IPS-NIHi7 (cell line): ENCODE data around the gene PAGR1.

Experiments used
- DNase-seq: peaks from one replicate; pipeline ENCODE4 v3.0.0; 2012; ENCODE audit warnings: mixed read lengths; ENCODE audit errors: extremely low spot score

The PAGR1 gene

DNA sequence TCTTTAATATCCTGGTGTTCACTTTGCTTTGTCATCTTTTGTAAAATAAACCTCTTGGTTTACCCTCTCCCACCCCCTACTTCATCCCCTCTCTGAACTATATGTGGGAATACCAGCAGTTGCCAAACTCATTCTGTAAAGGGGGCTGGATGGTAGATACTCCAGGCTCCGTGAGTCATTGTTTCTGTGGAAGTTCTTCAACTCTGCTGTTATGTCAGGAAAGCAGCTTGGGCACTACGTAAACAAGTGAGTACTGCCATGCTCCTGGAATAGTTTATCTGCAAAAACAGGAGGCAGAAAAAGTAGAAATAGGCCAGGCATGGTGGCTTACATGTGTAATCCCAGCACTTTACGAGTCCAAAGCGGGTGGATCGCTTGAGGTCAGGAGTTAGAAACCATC, 21.9 kb downstream of the PAGR1 start:
- no peak for DNase-seq

DNA sequence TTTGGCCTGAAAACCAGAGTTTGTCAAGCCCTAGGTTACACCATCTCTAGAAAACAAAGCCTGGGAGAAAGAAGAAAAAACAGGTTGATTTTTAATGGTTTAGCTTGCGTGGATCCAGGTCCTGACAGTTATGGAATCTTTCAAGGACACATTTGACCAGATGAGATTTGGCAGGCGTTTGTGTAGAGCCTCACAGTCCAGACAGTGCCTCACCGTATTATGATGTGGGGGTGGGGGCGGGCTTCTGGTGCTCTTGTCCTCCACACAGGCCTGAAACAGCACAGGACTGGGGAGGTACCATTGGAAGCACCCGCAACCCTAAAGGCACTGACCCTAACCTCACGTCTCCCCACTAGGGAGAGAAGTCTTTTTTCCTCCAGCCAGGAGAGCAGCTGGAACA, 23.9 kb downstream of the PAGR1 start:
- no peak for DNase-seq

DNA sequence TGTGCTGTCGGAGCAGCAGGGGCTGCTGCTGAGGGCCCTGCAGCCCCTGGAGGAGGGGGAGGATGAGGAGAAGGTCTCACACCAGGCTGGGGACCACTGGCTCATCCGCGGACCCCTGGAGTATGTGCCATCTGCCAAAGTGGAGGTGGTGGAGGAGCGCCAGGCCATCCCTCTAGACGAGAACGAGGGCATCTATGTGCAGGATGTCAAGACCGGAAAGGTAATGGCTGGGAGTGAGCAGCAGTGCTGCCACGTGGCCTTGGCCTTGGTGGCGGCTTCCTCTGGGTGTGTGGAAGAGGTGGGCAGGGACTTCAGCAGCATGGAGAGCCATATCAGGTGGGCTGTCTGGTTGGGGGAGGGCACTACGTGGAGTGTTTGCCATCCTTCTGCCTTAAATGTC, 24.3 kb downstream of the PAGR1 start:
- no peak for DNase-seq

DNA sequence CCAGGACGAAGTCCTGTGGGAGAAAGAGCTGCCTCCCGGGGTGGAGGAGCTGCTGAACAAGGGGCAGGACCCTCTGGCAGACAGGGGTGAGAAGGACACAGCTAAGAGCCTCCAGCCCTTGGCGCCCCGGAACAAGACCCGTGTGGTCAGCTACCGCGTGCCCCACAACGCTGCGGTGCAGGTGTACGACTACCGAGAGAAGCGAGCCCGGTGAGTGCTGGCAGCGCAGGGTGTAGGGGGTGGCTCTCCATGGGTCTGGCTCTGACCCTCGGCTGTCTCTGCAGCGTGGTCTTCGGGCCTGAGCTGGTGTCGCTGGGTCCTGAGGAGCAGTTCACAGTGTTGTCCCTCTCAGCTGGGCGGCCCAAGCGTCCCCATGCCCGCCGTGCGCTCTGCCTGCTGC, 25.7 kb downstream of the PAGR1 start:
- no peak for DNase-seq

DNA sequence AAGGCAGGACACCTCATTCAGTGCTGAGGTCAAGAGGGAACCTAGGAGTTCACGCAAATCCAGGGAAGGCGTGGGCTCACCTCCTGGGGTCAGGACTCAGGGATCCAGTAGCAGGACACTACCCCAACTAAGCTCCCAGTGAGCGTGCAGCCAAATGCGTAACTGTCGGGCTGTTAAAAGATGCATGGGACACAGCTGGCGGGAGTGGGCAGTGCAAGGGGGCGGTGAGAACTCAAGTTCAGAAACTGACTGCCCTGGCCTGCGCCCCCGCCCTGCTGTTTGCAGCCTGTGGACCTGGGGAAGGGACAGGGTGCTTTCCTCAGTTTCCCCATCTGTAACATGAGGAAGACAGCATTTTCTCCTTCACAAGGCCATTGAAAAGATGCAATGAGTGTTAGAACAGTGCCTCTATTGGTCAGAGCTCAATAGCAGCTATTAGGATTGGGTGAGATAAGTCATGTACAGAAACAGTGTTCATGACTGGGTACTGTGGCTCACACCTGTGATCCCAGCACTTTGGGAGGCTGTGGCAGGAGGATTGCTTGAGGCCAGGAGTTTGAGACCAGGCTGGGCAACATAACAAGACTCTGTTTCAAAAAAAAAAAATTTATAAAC, 26.9 kb downstream of the PAGR1 start:
- DNase-seq: no peak

DNA sequence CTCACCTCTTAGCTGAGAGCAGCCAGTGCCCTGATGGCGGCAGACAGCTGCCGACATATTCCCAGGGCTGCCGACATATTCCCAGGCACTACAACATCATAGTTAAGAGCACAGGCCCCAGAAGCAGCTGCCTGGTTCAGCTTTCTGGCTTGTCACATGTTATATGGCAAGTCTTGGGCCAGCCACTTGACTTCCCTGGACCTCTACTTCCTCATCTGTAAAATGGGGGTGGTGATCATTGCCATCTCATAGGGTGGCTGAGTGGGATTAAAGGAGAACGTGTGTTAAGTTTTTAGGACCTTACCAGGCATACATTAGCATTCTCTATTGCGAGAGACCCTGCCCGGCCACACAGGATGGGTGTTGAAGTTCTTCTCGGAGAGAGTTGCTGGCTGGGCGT, 28.0 kb downstream of the PAGR1 start:
- DNase-seq: no peak

DNA sequence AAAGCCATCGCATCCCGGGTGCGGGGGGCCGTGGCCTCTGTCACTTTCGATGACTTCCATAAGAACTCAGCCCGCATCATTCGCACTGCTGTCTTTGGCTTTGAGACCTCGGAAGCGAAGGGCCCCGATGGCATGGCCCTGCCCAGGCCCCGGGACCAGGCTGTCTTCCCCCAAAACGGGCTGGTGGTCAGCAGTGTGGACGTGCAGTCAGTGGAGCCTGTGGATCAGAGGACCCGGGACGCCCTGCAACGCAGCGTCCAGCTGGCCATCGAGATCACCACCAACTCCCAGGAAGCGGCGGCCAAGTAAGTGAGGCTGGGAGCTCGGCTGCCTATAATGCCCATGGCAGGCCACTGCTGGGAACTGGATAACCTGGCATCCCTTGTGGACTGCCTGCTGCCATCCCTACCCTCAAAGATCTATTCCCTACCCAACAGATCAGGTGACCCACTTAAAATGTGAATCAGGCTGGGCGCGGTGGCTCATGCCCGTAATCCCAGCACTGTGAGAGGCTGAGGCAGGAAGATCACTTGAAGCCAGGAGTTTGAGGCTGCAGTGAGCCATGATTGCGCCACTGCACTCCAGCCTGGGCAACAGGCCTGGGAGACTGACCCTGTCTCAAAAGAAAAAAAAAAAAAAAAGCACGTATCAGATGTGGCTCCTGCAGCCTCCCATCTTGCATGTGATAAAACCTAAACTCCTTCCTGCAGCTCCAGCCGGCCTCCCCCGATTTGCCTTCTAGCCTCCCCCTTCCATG, 28.8 kb downstream of the PAGR1 start:
- DNase-seq: no peak

DNA sequence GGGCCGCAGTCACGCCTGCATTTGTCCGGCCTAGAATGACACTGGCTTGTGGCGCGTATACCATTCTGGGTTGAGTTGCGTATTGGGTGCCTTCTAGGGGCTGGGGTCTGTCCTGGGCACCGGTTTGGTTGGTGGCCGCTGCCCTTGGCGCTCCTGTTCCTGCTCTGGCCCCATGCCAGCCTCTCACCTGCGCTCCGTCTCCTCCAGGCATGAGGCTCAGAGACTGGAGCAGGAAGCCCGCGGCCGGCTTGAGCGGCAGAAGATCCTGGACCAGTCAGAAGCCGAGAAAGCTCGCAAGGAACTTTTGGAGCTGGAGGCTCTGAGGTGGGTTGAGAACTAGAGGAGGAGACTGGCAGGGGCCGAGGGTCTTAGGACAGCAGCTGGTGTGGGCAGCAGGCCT, 29.7 kb downstream of the PAGR1 start:
- no peak for DNase-seq

DNA sequence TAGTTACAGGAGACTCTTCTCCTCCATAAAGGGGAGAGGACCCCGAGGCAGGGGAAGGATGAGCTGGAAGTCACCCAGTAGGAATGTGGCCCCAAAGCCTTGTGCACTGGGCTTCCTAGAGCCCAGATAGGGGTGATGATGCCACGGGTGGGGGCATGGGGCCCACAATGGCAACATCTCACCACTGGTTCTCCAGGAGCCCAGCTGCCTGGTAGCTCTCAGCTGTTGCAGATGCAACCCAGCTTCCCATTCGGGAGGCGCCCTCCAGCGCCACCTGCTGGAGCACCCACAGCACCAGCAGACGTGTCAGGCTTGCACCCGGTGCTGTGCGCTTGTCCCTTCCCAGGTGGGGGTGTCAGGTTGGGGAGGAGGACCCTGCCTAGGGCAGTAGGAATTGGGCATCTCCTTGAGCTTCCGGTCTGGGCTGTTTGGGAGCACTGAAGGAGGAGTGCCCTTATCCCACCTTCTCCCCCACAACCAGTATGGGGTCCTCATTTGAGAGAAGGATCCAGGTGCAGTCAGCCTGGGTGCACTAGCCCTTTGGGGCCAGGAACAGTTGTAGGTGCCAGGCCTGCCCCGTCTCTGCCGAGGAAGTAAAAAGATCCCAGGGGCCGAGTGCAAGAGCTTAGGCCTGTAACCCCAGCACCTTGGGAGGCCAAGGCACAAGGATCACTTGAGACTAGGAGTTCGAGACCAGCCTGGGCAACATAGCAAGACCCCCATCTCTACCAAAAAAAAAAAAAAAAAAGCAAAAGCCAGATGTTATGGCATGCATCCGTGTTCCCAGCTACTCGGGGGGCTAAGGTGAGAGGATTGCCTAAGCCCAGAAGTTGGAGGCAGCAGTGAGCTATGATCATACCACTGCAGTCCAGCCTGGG, 32.7 kb downstream of the PAGR1 start:
- peak; percentile 88 for DNase-seq

DNA sequence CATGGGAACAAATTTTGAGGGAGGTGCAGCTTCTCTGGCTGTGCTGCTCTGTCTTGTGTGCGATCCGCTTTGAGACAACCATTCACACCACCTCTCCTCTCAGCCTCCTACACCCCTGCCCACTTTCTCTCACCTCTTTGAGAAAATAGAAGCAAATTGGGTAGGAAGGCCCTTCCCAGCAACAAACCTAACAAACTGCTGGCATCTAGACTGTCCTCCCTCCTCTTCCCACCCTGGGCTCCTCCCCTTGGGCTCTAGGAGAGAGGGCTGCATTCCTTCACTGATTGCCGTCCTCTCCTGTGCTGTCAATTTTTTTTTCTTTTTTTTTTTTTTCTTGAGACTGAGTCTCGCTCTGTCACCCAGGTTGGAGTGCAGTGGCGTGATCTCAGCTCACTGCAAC, 33.6 kb downstream of the PAGR1 start:
- peak; percentile 67 for DNase-seq

DNA sequence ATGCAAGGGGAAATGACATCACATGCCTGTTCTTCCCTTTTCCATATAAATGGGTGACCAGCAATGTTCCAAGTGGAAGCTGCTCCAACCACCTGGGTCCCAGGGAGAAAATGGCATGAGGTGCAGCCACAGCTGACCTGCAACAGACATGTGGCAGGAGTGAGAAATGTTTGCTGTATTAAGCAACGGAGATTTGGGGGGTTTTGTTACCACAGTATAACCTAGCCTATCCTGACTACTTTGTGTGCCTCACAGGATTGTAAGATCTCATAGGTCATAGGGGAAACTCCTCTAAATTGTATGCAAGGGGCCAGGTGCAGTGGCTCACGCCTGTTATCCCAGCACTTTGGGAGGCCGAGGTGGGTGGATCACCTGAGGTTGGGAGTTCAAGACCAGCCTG, 35.0 kb downstream of the PAGR1 start:
- DNase-seq: no peak

DNA sequence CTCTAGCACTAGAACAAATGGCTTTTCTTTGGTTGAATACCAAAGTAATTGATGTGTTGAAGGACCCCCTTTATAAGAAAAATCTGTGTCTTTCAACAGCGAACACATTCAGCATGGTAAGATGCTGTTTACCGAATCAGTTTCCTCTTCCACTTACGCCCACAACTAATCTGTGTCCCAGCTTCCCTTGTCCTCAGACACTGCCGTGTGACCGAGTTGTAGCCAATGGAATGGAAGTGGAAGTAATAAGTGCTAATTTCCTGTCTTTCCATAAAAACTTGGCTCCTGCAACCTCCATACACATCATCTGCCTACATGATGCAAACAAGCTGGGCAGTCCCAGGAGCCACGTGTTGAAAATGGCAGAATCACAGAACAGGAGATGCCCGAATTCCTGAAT, 36.7 kb downstream of the PAGR1 start:
- no peak for DNase-seq

DNA sequence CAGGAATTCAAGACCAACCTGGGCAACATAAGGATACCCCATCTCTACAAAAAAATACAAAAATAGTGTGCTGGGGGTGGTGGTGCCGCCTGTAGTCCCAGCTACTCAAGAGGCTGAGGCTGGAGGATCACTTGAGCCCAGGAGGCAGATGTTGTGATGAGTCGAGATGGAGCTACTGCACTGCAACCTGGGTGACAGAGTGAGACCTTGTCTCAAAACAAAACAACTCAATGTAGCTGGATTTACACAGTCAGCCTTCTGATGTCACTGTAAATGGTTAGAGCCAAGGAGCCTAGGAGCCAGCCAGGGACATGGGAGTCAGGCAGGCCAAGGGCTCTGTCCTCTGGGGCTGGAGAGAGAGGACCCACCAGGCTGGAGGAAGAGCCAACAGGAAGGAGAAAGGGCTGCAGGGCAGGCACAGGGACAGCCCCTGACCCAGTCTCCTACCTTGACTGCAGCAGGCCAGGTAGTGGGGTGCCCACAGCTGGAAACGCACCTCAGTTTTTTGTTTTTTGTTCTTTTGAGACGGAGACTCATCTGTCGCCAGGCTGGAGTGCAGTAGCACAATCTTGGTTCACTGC, 38.7 kb downstream of the PAGR1 start:
- no peak for DNase-seq

DNA sequence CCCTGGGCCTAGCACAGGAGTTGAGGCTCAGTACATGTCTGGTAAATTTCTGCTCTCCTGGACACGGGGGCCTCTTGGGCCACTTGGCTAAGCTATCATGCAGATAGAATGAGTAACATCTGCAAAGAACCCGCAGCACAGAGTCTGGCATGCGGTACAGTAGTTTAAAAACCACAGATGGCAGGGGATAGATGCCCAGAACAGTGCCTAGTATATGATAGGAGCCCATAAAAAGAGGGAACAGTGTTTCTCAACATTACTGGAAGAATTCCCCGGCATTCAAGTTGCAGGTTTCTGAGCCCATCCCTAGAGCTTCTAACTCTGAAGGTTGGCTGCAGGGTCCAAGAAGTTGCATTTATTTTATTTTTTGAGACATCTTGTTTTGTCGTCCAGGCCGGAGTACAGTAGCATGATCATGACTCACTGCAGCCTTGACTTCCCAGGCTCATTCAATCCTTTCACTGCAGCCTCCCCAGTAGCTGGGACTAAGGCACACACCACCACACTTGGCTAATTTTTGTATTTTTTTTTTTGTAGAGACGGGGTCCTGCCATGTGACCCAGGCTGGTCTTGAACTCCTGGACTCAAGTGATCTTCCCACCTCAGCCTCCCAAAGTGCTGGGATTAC, 41.3 kb downstream of the PAGR1 start:
- no peak for DNase-seq

DNA sequence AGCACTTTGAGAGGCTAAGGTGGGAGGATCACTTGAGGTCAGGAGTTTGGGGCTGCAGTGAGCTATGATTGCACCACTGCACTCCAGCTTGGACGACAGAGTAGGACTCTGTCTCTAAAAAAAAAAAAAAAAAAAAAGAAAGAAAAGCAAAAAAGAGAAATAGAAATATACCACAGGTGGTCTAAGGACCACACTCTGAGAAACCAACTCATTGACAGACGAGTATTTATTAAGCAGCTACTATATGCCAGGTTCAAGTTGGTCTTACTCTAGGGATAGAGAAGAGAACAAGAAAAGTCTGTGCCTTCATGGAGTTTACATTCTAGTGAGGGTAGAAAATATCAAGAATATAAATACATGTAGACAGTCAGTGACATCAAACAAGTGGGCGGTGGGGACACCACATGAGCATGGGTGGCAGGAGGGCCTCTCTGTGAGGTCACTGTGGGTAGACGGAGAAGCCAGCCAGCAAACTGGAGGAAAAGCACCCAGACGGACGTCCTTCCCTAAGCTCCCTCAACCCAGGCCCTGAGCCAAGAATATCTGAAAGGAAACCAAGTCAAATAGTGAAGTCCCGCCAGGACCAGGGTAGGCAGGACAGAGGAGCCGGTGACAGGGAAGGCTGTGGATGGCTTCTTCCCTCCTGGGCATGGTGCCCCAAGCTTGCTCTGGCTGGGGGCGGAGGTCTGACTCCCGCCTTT, 42.3 kb downstream of the PAGR1 start:
- no peak for DNase-seq

DNA sequence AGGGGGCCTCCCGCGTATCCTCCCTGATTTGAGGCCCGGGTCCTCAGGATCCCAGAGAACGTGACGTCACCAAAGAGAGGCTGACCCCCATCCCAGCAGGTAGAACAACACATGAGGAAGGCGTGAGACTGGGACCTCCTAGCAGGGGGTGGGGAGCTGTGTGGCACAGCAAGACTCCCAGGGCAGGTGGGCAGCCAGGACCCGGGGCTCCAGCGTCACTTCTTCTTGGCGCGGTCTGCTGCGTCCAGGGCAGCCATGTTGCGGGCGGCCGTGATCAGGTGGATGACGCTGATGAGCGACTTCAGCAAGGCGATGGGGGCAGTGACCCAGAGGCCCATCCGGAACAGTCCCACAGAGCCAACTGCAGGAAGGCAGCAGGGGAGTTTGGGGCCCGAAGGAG, 43.0 kb downstream of the PAGR1 start:
- no peak for DNase-seq

DNA sequence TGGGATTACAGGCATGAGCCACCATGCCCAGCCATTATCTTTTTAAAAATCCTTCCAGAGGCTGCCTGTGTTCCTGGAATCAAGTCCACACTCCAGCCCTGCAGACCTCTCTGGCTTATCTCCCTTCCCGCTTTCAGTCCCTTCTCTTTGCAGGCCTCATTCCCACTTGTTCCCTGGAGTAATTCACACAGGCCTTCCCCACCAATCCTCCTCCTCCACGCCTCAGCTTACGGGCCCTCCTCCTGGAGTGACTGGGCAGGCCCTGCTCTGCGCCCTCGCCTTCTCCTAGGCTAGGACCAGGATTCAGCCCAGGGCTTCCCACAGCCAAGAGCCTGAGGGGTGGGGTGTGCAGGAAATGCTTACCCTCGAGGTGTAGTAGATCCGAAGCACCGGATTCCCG, 44.3 kb downstream of the PAGR1 start:
- DNase-seq: no peak

DNA sequence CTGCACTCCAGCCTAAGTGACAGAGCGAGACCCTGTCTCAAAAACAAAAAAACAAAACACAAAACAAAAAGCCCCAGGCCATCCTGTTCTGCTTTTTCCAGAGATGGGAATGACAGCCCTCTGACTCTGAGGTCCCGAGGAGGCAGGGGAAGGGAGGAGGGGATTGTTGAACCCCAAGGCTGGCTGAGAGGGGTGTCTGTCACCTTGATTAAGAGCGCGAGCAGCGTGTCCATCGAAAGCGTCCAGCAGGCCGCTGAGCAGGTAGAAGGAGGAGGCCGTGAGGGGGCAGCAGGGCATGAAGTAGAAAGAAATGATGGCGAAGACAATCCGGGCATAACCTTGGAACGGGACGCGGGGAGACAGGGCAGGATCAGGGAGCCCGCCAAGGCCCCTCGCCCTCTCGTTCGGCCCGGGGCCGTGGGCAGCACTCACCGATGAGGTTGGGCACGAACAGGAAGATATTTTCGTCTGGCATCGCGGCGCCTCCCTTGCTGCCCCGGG, 46.5 kb downstream of the PAGR1 start:
- no peak for DNase-seq

DNA sequence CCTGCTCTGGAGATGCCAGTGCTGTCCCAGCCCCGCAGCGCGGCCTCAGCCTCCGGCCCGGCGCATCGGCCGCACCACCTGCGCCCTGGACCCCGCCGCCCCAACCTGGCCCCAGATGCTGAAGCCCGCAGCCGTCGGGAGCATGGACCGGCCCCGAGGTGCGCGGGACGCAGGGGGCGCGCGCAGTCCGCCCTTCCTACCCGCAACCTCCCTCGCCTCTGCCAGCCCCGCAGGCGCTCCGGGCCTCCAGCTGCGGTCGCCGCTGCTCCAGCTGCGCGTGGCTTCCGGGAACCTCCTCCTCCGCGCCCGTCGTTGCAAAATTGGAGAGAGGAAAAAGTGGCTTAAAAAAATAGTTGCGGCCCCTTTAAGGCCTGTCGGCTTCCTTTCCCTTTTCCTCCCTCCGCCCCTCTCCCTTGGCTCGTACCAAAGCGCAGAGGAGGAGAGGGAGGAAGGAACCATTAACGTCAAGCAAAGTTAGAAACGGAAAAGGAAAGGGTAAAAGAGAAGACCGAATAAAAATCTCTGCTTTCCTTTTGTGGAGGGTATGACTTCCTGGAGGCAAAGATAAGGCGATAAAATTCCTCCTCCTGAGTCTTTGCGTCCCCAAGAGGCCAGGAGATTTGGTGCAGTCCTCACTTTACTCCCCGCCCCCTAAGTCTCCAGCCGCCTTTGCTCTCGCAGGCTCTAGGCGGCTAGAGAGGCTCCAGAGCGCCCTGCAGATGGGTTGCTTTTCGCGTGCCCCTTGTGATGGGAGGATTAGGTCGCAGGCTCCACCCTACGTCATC, 47.1 kb downstream of the PAGR1 start, which contains the start of gene CDIPT:
Gene CDIPT (minus strand): TSS at position 343 of the 785 bp plus-strand sequence. CDS start 369 bp downstream, outside the sequence.
- peak; percentile 96 for DNase-seq

DNA sequence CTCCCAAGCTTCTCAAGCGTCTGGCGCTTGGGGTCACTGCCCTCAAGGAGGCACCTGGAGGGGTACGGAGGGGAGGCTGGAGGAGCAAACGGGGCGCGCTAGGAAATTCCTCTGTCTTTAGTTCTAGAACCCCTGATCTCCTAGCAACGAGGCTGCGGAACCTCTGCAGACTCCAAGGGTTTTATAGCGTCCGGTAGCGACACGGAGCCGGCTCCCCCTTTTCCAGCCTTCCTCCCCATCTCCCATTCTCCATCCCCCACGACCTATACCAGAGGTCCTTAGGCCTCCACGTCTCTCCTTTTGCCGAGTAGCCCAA, 47.7 kb downstream of the PAGR1 start:
- DNase-seq: no peak
